ENCODE measurements around the gene NR1H2. TPM values are rescaled to one million over a fixed set of nuclear protein-coding genes. Genes with fewer than 3 reads are reported as not detected.
"Not testable (repeated sequence)": the region's sequence is repeated elsewhere in the genome, so short reads cannot be mapped to it uniquely, and the experiment has no call there.

The NR1H2 gene
- total RNA-seq, 1 experiment from 2014 or later = 38.3 TPM

GRCh38 chr19:50387176-50387867 is 11.1 kb downstream of the NR1H2 start:
- DNase-seq = no peak
- peaks cover 6% of the 10 kb centered on the region; the same call in 1 of the 2 replicates for H3K4me1 ChIP-seq
- H3K4me3 Mint-ChIP-seq (ENCODE audit: unreplicated experiment) = no peak overlapping the region
- BruUV-seq (replicated peaks) = no TSS peak
- peaks cover 10% of the 10 kb centered on the region for H3K4me1 Mint-ChIP-seq (ENCODE audit: low read depth, unreplicated experiment)
- H3K4me3 ChIP-seq (ENCODE audit: low read depth, low read length) = no peak overlapping the region
- intact Hi-C loops (cut with micrococcal nuclease; ENCODE audit: unreplicated experiment) = no loop called here
- peak overlapping the region; percentile 7 for H3K27ac Mint-ChIP-seq (ENCODE audit: unreplicated experiment)
- no peaks in the 10 kb centered on the region for H3K27me3 Mint-ChIP-seq (ENCODE audit: insufficient read depth, unreplicated experiment)
- peaks cover 63% of the 10 kb centered on the region for H3K36me3 Mint-ChIP-seq (ENCODE audit: insufficient read depth, unreplicated experiment)
- TF ChIP-seq, protein P1, sequence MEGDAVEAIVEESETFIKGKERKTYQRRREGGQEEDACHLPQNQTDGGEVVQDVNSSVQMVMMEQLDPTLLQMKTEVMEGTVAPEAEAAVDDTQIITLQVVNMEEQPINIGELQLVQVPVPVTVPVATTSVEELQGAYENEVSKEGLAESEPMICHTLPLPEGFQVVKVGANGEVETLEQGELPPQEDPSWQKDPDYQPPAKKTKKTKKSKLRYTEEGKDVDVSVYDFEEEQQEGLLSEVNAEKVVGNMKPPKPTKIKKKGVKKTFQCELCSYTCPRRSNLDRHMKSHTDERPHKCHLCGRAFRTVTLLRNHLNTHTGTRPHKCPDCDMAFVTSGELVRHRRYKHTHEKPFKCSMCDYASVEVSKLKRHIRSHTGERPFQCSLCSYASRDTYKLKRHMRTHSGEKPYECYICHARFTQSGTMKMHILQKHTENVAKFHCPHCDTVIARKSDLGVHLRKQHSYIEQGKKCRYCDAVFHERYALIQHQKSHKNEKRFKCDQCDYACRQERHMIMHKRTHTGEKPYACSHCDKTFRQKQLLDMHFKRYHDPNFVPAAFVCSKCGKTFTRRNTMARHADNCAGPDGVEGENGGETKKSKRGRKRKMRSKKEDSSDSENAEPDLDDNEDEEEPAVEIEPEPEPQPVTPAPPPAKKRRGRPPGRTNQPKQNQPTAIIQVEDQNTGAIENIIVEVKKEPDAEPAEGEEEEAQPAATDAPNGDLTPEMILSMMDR (IDR thresholded peaks at IDR 0.05; ENCODE audit: insufficient read depth in 1 of 2, low read depth in 1 of 2, low read length in 1 of 2, severe bottlenecking in 1 of 2, unreplicated experiment in 1 of 2) = no peak
- CTCF ChIA-PET = no interaction called here
- no peaks in the 10 kb centered on the region for H3K27me3 ChIP-seq (replicated peaks; ENCODE audit: control insufficient read depth, insufficient read depth, low read length)
- POLR2A ChIA-PET = interaction anchor here (0.6 to 0.9 kb wide), 2 partner anchors 20 to 73 kb away, joined by 3 read pairs; no protein-coding TSS in a partner anchor
- no peaks in the 10 kb centered on the region for H3K9me3 ChIP-seq
- no peaks in the 10 kb centered on the region for H3K9me3 Mint-ChIP-seq (ENCODE audit: unreplicated experiment)
- no peaks in the 10 kb centered on the region; the same call in 1 of the 2 replicates for H3K36me3 ChIP-seq (ENCODE audit: control insufficient read depth, insufficient read depth, low read length)

DNA sequence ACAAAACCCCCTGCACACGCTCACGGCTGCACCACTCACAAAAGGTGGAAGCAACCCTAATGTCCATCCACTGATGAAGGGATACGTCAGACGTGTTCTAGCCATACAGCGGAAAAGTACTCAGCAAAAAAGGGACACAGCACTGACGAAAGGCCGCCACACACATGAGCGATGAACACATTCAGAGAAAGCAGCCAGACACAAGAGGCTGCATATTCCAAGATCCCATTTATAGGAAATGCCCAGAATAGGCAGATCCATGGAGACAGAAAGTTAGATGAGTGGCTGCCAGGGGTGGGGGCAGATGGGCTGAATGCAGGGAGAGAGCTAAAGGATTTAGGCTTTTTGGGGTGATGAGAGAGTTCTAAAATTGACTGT is 11.6 kb downstream of the NR1H2 start:
- POLR2A ChIA-PET = no interaction called here
- CTCF ChIA-PET = no interaction called here
- H3K4me3 ChIP-seq (ENCODE audit: low read depth, low read length) = no peak overlapping the region
- Mint-ChIP-seq H3K9me3 (ENCODE audit: unreplicated experiment) (no peaks in the 10 kb centered on the region), H3K4me3 (ENCODE audit: unreplicated experiment) (no peak overlapping the region), H3K4me1 (ENCODE audit: low read depth, unreplicated experiment) (peaks cover 10% of the 10 kb centered on the region), H3K27ac (ENCODE audit: unreplicated experiment) (peak overlapping the region; percentile 7), H3K27me3 (ENCODE audit: insufficient read depth, unreplicated experiment) (no peaks in the 10 kb centered on the region), H3K36me3 (ENCODE audit: insufficient read depth, unreplicated experiment) (peaks cover 68% of the 10 kb centered on the region)
- intact Hi-C loops (cut with micrococcal nuclease; ENCODE audit: unreplicated experiment) = no loop called here
- peaks cover 6% of the 10 kb centered on the region; the same call in 1 of the 2 replicates for H3K4me1 ChIP-seq
- BruUV-seq (replicated peaks) = no TSS peak
- H3K36me3 ChIP-seq (ENCODE audit: control insufficient read depth, insufficient read depth, low read length) = no peaks in the 10 kb centered on the region; the same call in 1 of the 2 replicates
- no peak for DNase-seq
- H3K9me3 ChIP-seq = no peaks in the 10 kb centered on the region
- TF ChIP-seq, protein P1 (IDR thresholded peaks at IDR 0.05; ENCODE audit: insufficient read depth in 1 of 2, low read depth in 1 of 2, low read length in 1 of 2, severe bottlenecking in 1 of 2, unreplicated experiment in 1 of 2) = no peak
- no peaks in the 10 kb centered on the region for H3K27me3 ChIP-seq (replicated peaks; ENCODE audit: control insufficient read depth, insufficient read depth, low read length)

- H3K4me3 Mint-ChIP-seq (ENCODE audit: unreplicated experiment); H3K4me3 ChIP-seq (ENCODE audit: low read depth, low read length); H3K27me3 ChIP-seq (replicated peaks; ENCODE audit: control insufficient read depth, insufficient read depth, low read length); H3K36me3 ChIP-seq (ENCODE audit: control insufficient read depth, insufficient read depth, low read length); H3K27me3 Mint-ChIP-seq (ENCODE audit: insufficient read depth, unreplicated experiment); intact Hi-C loops (cut with micrococcal nuclease; ENCODE audit: unreplicated experiment); H3K4me1 ChIP-seq; H3K9me3 Mint-ChIP-seq (ENCODE audit: unreplicated experiment); DNase-seq; POLR2A ChIA-PET; H3K27ac Mint-ChIP-seq (ENCODE audit: unreplicated experiment); BruUV-seq (replicated peaks); CTCF ChIA-PET; H3K9me3 ChIP-seq: not testable (repeated sequence)
- peaks cover 12% of the 10 kb centered on the region for H3K4me1 Mint-ChIP-seq (ENCODE audit: low read depth, unreplicated experiment)
- H3K36me3 Mint-ChIP-seq (ENCODE audit: insufficient read depth, unreplicated experiment) = peaks cover 61% of the 10 kb centered on the region
These were observed 14.0 kb downstream of the NR1H2 start for GRCh38 chr19:50390295-50390694.

GRCh38 chr19:50390952-50391351 is 14.7 kb downstream of the NR1H2 start:
- intact Hi-C loops (cut with micrococcal nuclease; ENCODE audit: unreplicated experiment); BruUV-seq (replicated peaks); H3K27ac Mint-ChIP-seq (ENCODE audit: unreplicated experiment): not testable (repeated sequence)

More at GRCh38 chr19:50390952-50391351, 14.7 kb downstream of the NR1H2 start:
- DNase-seq; H3K9me3 Mint-ChIP-seq (ENCODE audit: unreplicated experiment); H3K36me3 ChIP-seq (ENCODE audit: control insufficient read depth, insufficient read depth, low read length); H3K9me3 ChIP-seq; POLR2A ChIA-PET; H3K4me3 ChIP-seq (ENCODE audit: low read depth, low read length); H3K4me1 ChIP-seq; H3K27me3 Mint-ChIP-seq (ENCODE audit: insufficient read depth, unreplicated experiment); H3K27me3 ChIP-seq (replicated peaks; ENCODE audit: control insufficient read depth, insufficient read depth, low read length); H3K4me3 Mint-ChIP-seq (ENCODE audit: unreplicated experiment); CTCF ChIA-PET: not testable (repeated sequence)
- Mint-ChIP-seq H3K36me3 (ENCODE audit: insufficient read depth, unreplicated experiment) (peaks cover 66% of the 10 kb centered on the region), H3K4me1 (ENCODE audit: low read depth, unreplicated experiment) (peaks cover 16% of the 10 kb centered on the region)

Measured in Caco-2 (cell line).